HuH-7.5 (cell line): Measurements from ENCODE around the gene LOXHD1.

ENCODE experiments used
- DNase-seq: peaks from one replicate; pipeline ENCODE4 v3.0.0; 2011; ENCODE audit warnings: low spot score

Gene LOXHD1

DNA sequence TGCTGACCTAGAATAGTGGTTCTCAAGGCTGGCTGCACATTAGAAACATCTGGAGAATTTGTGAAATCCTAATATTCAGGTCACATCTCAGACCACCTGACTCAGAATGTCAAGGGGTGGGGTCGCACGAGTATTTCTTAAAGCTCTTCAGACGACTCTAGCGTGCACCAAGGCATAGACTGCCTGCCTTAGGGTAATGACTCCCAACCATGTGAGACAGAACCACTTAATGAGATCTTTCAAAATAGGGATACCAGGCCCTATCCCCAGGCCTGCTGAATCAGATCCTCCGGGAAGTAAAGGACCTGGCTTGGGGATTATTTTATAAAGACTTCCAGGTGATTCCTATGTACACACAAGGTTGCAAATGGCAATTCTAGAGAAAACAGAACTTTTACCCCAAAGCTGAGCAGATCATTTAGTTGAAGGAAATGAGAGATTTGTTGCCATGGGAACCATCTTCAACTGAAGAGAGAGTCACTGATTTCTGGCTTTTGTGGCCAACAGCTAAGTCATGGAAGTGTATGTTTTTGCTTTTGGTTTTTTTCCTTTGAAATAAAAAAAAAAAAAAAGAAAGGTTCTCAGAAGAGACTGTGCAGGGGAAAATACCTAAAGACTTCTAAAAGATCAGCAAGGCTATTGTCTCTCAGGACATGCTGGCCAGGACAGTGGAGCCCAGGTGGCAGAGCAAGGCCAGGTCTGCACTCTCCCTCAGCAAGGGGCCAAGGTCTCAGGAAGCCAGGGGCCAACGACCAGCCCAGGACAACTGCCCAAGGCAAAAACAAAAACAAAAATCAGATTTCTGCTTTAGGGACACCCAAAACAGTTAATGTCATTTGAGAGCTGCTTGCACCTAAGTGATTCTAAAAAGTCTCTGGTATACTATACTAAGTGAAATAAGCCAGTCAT, 15.3 kb upstream of the LOXHD1 start:
- no peak for DNase-seq

DNA sequence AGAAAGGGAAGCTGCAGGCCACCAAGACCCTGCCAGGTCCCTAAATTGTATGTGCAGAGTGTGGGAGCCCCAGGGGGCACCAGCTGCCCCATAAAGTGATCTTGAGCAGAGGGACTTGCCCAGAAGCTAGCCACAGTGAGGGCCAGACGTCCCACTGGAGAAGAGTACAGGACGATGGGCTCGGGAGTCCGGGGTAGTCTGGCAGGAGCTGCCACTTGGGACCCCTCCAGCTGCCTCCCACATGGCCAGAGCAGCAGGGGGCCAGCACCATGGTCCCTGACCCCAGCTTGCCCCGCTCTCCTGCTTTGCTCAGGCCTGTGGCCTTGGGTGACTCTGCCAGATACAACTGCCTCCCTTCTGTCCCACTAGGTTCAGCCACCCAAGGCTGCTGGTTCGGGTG, 11.7 kb upstream of the LOXHD1 start:
- DNase-seq = no peak

DNA sequence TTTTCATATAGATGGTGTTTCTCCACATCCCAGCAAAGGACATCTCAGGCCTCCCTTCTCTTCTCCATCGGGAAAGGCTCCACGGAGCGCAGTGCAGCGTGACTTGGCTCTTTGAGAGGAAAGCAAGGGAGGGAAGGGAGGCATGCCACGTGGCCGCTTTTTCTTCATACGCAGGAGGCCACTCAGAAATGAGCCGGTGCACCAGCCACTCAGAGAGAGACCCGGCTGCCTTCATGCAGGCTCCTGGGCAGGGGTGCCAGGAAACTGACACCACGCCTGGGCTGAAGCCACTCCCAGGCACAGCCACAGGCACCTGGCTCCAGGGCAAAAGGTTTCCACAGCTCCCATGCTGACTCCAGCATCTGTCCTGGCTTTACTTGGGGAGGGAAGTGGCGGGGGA, 11.1 kb upstream of the LOXHD1 start:
- DNase-seq = no peak

DNA sequence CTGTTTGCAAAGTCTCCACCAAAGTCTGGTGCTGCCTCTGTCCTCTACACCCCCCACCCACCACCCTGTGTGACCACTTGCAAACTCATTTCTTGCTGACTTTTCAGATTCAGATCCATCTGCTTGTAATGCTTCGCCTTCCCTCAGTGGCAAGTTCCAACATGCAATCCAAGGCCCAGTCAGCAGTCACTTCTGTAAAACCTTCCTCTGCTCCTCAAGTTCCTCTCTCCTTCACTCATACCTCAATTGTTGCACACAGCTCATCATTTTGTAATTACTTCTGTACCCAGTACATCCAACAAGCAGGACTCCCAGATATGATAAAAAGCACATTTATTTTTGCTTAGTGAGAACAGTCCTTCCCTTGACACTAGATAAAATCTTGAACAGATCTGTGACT, 6.5 kb upstream of the LOXHD1 start:
- no peak for DNase-seq

DNA sequence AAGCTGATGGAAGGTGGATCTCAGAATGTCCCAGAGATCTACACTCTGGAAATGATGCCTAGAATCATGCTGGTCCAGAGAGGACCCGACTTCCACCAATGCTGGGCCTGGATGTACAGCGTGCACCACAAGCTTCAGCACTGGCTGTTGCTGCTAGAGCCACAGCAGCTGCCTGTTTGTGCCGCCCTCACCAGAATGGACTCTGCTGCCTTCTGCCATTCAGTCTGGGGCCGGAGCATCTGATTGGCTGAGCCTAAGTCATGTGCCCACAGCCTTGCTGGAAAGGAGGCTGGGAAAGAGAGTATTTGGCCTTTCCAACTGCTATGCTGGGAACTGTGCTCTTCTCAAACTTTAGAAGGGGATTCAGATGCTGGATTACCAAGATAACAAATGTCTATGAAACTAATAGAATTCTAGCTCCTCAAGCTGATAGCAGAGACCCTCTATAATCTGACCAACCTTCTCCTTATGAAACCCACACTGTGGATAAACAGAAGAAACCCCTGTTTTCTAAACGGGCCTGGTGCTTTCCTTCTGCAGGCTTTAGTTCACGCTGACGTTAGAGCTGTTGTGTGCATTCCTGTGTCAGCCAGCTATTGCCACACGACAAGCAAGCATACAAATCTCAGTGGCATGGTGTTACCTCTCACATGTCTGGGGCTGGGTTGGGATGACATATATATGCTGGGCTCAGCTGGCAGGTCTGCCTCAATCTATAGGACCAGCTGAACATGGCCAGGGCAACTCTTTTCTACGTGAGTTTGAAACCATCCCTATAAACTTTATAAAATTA, 4.1 kb upstream of the LOXHD1 start:
- no peak for DNase-seq

DNA sequence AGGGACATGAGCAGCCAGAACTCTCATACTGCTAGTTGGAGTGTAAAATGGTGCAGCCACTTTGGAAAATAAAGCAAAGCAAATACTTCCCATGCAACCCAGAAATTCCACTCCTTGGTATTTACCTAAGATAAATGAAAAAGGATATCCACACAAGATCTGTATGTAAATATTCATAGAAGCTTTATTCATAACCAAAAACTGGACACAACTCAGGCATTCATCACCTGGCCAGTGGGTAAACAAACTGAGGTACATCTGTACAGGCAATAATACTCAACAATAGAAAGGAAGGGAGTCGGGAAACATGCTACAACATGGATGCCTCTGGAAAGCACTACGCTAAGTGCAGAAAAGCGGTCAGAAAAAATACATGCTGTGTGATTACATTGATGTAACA, 2.5 kb upstream of the LOXHD1 start:
- no peak for DNase-seq

DNA sequence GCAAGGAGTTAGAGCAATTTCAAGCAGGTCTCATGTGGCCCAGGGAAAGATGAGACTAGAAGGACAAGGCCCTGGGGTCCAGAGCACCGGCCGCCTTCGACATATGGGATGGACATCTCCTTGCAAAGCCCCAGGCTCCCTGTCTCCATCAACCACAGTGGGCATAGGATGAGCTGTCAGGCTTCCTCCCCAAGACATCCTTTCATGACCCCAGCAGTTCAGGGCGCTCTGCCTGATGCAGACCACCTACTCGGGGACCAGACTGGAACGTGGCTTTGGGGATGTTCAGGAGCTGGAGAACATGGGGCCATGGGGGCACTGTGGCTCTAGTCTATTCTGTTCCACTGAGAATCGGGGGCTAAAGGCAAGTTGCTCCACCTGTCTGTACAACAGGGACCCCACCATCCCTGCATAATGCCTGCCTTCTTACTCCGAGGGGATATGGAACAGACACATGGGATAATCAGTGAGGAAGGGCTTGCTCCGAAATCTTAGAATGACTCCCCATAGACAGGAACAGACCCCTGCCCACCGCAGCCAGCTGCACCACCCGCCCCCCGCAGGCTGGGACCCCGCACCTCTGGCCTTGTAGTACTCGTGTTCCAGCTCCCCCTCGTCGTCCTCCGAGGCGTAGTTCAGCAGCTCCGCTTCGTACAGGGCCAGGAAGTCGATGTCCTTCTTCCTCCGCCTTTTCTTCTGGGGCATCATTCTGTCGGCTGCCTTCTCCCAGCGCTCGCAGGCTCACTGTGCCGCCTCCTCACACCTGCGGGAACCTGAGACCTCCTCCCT, 500 bp downstream of the LOXHD1 start:
- DNase-seq = no peak

DNA sequence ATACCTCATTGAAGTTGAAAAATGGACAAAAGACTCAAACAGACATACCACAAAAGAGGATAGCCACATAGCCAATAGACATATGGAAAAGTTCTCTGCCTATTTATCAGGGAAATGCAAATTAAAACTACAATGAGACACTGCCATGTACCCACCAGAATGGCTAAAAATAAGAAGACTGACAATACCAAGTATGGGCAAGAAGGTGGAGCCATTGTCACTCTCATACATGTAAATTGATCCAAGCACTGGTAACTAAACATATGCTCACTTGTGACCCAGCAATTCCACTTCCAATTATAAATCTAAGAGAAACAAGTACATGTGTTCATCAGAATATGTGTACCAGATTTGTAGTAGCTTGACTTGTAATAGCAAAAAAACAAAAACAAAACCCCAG, 4.6 kb downstream of the LOXHD1 start:
- DNase-seq = no peak

DNA sequence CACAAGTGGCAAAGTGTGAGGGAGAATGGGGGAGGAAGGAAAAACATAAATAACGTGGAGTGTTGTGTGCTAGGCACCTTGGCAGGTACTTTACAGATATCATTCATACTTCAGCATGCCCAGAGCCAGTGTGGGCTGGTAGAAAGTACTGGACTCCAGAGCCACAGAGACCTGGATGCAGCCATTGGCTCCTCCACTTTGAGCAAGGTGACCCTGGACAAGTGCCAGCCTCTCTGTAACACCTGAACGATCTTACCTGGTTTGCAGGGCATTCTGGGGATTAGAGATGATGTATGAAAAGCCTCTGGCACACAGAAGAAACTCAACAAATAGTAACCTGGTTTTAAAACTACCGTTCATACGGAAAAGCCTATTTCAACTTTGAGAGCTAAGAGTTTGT, 6.3 kb downstream of the LOXHD1 start:
- no peak for DNase-seq

DNA sequence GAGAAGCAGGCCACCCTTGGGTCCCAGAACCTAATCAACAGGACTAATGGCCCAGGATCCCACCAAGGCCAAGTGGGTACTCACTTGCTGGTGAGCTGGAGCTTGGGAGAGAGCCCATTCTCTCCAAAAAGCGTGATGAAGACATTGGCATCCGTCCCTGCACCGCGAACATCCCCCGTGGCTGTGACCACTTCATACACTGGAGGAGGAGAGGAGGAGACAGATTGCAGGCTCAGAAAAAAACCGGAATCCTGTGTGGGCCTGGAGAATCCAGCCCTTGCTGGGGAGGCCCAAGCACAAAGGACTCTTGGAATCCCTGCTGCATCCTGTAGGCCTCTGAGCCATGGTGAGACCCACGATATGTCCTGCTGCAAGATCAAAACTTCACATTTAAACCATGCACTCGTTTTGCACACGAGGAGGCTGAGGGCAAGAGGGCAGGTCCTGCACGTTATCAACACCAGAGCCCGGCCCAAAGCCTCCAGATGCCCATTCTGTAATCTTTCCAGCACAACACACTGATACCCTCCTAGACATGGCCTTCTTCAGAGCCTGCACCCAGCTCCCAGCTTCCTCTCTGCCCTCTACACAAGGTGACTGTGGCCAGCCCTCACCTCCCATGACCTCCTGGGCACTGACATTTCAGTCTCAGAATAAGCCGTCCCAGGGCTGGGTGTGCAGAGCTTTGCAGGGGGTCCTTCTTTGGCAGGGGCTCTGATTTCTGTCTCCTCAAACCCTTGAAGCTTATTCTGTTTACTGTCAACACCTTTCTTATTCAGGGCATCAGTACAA, 7.8 kb downstream of the LOXHD1 start:
- DNase-seq = no peak

DNA sequence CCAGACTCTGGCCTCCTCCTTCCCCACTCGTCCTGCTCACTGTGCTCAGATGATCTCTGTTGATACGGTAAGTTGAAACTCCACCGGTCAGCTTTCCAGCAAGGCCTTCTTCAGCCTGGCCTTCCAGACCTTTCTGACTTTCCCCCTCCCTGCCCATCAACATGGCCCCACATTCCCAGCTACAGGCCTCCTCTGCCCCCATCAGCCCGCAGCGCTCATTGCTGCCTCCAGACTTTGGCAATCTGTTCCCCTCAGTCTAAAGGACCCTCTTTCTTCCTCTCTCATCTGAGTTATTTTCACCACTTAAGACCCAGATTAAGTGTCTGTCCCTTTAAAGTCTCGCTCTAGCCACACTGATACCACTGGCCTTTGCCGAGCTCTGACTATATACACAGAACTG, 10.6 kb downstream of the LOXHD1 start:
- DNase-seq = no peak

DNA sequence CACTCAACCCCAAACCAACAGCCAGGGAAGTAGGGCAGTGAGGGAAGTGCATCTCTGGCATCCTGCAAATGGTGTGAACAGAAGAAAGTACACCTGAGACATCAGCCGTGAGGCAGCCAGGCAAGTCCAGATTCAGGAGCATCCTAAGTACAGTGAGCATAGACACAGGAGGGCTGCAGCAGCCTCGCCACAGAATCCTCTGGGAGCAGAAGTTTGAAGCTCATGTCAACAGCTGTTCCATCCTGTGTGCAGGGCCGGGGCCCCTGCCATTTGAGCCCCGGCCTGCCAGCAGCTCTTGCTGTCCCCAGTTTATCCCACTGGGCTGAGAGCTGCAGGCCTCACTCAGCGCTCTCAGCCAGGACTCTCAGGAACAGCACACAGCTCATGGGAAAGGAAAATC, 14.5 kb downstream of the LOXHD1 start:
- DNase-seq = no peak

DNA sequence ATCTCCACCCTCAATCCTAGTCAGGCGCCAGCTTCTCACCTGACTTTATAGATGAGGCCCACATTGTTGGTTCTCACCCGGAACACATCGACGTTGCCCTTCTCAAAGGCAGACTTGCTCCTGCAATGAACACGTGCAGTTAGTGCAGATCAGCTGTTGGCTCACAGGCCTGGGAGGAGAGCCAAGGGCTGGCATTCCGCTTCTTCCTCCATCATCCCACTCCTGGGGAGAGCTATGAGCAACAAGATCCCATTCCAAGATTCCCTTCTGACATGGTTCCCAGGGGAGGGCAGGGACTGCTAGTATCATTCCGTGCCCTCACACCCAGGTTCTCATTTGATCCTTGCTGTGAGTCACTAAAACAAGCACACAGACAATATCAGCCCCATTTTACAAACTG, 15.1 kb downstream of the LOXHD1 start:
- no peak for DNase-seq

DNA sequence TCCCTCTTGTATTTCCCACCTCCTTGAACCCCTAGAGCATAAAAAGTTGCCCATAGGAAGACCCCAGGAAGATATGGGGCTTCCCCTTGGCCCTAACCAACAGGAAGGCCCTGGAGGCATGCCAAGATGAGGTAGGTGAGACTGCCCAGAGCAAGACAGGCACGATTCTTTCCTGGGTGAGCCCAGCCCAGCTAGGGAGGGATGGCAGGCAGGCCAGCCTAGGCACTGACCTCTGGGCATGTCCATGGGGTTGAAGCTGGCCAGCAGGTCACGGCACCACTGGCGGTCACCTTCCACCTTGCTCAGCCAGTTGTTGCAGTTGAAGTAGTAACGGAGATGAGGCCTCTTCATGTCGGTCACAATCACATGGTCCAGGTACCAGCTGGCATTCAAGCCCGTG, 17.6 kb downstream of the LOXHD1 start:
- no peak for DNase-seq

DNA sequence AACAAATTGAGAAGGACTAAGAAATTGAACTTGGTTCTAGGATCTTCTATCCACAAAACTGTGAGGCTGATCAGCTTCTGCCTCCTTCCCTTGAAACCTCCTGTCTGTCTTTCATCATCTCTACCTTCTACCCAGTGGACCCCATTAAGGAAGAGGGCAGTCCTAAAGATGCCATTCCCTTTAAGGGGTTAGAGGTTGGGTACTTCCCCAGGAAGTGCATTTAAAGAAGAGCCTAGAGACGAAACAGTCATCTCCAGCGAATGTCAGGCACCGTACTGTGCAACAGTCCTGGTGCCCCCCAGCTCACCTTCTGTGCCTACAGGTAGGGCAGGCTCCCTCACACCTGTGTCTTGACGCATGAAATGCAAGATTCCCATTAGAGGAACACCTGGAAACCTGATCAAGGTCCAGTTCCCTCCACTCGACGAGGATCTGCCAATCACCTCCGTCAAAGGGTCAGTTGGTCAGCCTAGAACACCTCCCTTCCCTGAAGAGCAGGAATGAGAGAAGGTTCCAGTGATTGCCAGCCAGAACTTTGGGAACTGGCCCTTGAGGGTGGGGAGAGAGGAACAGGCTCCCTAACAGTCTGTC, 20.9 kb downstream of the LOXHD1 start:
- no peak for DNase-seq

DNA sequence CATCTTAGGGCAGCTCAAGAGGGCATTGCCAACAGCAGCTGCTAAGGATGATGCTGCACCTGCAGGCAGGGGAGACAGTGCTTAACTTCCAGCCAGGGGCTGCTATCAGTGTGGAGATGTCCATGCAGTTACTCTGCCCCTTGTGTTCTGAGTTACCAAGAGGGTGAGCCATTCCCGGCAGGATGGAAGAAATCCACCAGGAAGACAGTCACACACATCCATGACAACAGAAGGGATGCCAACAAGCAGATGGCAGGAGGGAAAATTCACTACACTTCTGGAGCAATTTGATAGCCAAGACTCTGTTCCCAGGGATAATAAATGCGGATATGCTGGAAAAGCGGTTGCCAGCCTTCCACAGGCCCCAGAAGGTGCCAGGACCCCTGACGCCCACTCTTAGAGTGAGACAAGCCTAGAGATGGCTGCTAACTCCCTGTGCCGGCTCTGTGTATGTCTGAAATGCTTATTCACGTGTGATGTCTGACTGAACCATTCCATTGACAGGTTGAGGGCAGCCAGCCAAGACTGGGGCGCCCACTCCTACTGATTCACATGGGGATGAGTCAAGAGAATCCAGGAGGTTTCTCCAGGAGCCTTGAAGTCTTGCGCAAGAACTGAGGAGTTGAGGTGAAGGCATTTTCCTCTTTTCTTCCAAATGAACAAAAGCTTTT, 24.5 kb downstream of the LOXHD1 start:
- no peak for DNase-seq

DNA sequence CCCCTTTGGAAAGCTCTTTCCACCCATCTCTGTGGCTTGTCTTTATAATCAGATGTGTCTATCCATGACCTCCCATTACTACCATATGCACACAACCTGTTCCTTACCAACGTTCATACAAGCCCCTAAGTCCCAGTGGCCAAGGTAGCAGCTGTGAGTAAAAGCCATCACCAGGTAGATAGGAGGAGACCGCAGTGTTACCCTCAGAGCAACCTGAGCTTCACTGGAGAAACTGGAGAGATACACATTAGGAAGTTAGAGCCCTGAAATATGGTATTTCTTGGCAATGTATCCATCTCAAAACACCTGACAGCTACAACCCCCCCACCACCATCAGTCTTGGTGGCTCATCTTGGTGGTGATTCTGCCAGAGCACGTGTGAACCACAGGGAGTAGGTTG, 26.0 kb downstream of the LOXHD1 start:
- no peak for DNase-seq

DNA sequence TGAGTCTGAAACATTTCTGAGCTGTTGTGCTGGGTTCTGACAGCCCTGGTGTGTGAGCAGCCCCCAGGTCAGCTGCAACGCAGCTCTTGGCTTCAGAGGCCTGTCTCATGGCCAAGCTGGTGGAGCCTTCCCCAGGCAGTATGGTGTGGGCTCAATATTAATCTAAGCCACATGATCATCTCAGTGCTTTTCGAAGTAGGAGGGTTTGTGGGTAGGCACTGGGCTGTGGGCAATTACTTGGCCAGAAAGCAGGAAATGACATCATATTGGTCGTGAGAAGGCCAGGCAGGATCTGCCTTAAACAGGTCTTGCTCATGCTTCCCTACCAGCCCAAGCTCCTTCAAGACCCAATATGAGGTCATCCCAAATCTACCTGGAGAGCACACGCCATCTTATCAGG, 26.9 kb downstream of the LOXHD1 start:
- no peak for DNase-seq

DNA sequence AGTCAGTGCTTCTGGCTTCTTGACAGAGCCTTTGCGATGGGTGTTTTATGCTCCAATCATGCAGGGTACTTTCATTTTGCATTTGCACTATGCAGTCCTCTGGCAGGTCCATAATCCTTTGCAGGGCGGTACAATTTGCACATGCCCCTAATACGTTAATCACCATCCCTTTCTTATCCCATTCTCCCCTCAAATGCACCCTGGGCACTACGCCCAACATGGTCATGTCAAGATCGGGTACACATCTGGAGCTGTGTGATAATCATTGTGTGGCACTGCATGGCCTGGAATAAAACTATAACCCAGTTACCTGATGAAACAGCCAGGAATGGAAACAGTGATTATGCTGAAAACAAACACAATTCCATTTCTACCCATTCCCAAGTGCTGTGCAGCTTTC, 27.7 kb downstream of the LOXHD1 start:
- no peak for DNase-seq

DNA sequence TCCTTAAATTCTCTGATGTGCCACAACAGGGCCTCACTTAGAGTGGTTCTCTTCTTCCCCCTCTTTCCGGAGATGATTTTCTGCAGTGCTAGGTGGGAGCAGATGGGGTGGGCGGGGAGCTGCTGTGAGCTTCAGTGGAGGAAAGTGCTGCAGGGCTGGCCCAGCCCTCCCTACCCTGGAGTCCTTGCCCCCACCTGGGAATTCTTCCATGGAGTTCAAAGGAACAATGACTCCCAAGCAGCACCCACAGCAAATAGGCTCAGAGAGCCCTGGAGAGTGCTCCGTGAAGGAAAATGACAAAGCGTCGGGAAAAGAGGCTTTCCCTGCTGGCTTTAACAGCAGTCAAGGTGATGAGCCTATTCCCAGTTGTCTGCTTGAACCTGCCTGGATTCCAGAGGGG, 28.8 kb downstream of the LOXHD1 start:
- DNase-seq = no peak

DNA sequence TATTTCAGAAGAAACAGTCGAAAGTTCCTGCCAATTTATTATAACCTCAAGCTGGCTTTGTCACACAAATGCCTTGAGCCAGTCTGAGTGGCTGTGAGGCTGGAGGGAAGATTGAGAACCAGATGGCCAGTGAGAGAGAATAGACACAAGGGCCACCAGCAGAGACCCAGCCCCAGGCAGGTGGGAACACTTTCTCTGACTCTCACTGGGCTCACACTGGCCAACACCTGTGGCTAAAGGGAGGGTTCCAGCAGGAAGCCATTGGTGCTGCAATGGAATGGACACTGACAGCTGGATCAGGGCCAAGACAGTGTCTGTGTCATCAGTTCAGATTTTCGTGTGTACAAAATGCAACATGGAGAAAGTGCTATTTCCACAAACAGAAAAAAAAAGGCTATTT, 29.9 kb downstream of the LOXHD1 start:
- DNase-seq = no peak
